Testis (tissue), 2 donors: ENCODE results near the gene GIGYF1.

Source experiments
- POLR2A ChIP-seq: fragments of 450-650 bp; IDR thresholded peaks from one replicate; pipeline ENCODE4 v1.6.1; 2017; ENCODE audit warnings: antibody characterized with exemption, mild to moderate bottlenecking, moderate library complexity
- TF ChIP-seq, protein P1 (sequence below), 3 experiments: fragments of 450-650 bp in 2 of 3; fragments of 200-600 bp in 1 of 3; sonication (generic) in 1 of 3; IDR thresholded peaks; one replicate each; pipeline ENCODE4 v1.5.1; 2016 to 2019; ENCODE audit warnings: antibody characterized with exemption in 3 of 3, mild to moderate bottlenecking in 2 of 3, moderate library complexity in 1 of 3

DNA sequence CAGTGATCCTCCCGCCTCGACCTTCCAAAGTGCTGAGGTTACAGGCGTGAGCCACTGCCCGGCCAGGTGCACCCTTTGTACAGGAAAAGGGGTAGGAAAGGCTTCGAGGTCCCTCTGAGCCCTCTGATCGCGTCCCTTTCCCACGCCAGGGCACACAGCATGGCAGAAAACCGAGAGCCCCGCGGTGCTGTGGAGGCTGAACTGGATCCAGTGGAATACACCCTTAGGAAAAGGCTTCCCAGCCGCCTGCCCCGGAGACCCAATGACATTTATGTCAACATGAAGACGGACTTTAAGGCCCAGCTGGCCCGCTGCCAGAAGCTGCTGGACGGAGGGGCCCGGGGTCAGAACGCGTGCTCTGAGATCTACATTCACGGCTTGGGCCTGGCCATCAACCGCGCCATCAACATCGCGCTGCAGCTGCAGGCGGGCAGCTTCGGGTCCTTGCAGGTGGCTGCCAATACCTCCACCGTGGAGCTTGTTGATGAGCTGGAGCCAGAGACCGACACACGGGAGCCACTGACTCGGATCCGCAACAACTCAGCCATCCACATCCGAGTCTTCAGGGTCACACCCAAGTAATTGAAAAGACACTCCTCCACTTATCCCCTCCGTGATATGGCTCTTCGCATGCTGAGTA is 12.7 kb upstream of the GIGYF1 start:
- TF ChIP-seq, protein P1, sequence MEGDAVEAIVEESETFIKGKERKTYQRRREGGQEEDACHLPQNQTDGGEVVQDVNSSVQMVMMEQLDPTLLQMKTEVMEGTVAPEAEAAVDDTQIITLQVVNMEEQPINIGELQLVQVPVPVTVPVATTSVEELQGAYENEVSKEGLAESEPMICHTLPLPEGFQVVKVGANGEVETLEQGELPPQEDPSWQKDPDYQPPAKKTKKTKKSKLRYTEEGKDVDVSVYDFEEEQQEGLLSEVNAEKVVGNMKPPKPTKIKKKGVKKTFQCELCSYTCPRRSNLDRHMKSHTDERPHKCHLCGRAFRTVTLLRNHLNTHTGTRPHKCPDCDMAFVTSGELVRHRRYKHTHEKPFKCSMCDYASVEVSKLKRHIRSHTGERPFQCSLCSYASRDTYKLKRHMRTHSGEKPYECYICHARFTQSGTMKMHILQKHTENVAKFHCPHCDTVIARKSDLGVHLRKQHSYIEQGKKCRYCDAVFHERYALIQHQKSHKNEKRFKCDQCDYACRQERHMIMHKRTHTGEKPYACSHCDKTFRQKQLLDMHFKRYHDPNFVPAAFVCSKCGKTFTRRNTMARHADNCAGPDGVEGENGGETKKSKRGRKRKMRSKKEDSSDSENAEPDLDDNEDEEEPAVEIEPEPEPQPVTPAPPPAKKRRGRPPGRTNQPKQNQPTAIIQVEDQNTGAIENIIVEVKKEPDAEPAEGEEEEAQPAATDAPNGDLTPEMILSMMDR (IDR thresholded peaks at IDR 0.05) = no peak
- no peak for TF ChIP-seq POLR2A
